HCT116 (cell line): ENCODE measurements around the gene HEATR5B. TPM values are rescaled to one million over a fixed set of nuclear protein-coding genes. Genes with fewer than 3 reads are reported as not detected.
A peak's percentile ranks its signal among the peaks of the same experiment; 100 is the strongest.

Experiments
- ATAC-seq: fragments of 200-7000 bp; cut with Tn5 transposase; 2 replicates; pipeline ENCODE4 v1.9.1; 2020; ENCODE audit warnings: mild to moderate bottlenecking, moderate library complexity
- BruUV-seq: library from RNA; stranded (reverse); fragments of 400-500 nt; replicated peaks from 2 replicates; lab custom pipeline; 2021; lab: Mats Ljungman, UMichigan
- CTCF ChIA-PET: fragments of 300-600 bp; sonication (Branson Sonifier 250); formaldehyde crosslinking; loops from one replicate; lab custom pipeline; 2021; ENCODE audit warnings: antibody characterized with exemption; lab: Charles Lee
- POLR2A ChIA-PET: fragments of 300-600, 350-600 bp; sonication (Branson Sonifier 250); formaldehyde crosslinking; loops from one replicate; lab custom pipeline; 2021; ENCODE audit warnings: antibody characterized with exemption; lab: Charles Lee
- RAD21 ChIA-PET, 2 experiments: fragments of 300-600 bp; sonication (Branson Sonifier 250); formaldehyde crosslinking; loops; one replicate each; lab custom pipeline; 2023; ENCODE audit warnings: low total read pairs in 2 of 2; ENCODE audit not compliant: uncharacterized antibody in 2 of 2, unreplicated experiment in 2 of 2, low non-redundant PET in 1 of 2; lab: Charles Lee
- DNase-seq: peaks from one replicate; pipeline ENCODE4 v3.0.0-alpha.2; 2010; ENCODE audit warnings: low read depth, low spot score
- H2AFZ ChIP-seq: fragments of 200-600 bp; shearing (Covaris generic), sonication (generic); 2 replicates; pipeline ENCODE4 v1.6.1; 2017; ENCODE audit warnings: low read depth, mixed run types, mixed read lengths, antibody characterized with exemption, low read length; ENCODE audit not compliant: poor library complexity, severe bottlenecking
- H3K27ac ChIP-seq: 2 replicates; pipeline ENCODE4 v1.5.1; 2012; ENCODE audit warnings: low read depth, low read length
- H3K27me3 ChIP-seq: fragments of 200-600 bp; sonication (generic); 2 replicates; pipeline ENCODE4 v1.6.1; 2016; ENCODE audit warnings: mixed run types, low read length, mixed read lengths; ENCODE audit not compliant: insufficient read depth
- H3K36me3 ChIP-seq, 2 experiments: fragments of 200-500 bp in 1 of 2; fragments of 200-600 bp in 1 of 2; sonication (Bioruptor generic) in 1 of 2; sonication (generic) in 1 of 2; 2 replicates each; pipeline versions ENCODE4 v1.5.1 to v1.6.1; 2014 to 2016; ENCODE audit warnings: low read length in 2 of 2, inconsistent platforms in 1 of 2, mixed read lengths in 1 of 2, mixed run types in 1 of 2; ENCODE audit not compliant: insufficient read depth in 2 of 2, control insufficient read depth in 1 of 2
- H3K4me1 ChIP-seq, 2 experiments: fragments of 200-600 bp in 1 of 2; sonication (generic) in 1 of 2; 2 replicates each; pipeline versions ENCODE4 v1.5.1 to v1.6.1; 2012 to 2017; ENCODE audit warnings: low read length in 2 of 2, inconsistent platforms in 1 of 2, mild to moderate bottlenecking in 1 of 2, mixed read lengths in 1 of 2, mixed run types in 1 of 2, moderate library complexity in 1 of 2; ENCODE audit not compliant: insufficient read depth in 2 of 2, control insufficient read depth in 1 of 2
- H3K4me2 ChIP-seq: fragments of 200-600 bp; sonication (generic); 2 replicates; pipeline ENCODE4 v1.6.1; 2017; ENCODE audit warnings: mixed run types, low read length, mixed read lengths
- H3K4me3 ChIP-seq, 2 experiments: fragments of 200-600 bp in 1 of 2; sonication (generic) in 1 of 2; replicated peaks in 1 of 2; 2 replicates each; pipeline ENCODE4 v1.5.1; 2011 to 2016; ENCODE audit warnings: low read length in 2 of 2, control low read depth in 1 of 2, low read depth in 1 of 2, mild to moderate bottlenecking in 1 of 2, mixed read lengths in 1 of 2, mixed run types in 1 of 2
- H3K79me2 ChIP-seq: fragments of 200-600 bp; sonication (generic); 2 replicates; pipeline ENCODE4 v1.6.1; 2017; ENCODE audit warnings: mild to moderate bottlenecking, mixed run types, low read length, moderate library complexity, mixed read lengths; ENCODE audit not compliant: insufficient read depth
- H3K9ac ChIP-seq: fragments of 200-600 bp; sonication (generic); 2 replicates; pipeline ENCODE4 v1.6.1; 2016; ENCODE audit warnings: low read length, mixed read lengths
- H3K9me2 ChIP-seq: fragments of 200-600 bp; sonication (generic), shearing (Covaris generic); 2 replicates; pipeline ENCODE4 v1.6.1; 2017; ENCODE audit warnings: mixed run types, mild to moderate bottlenecking, moderate library complexity; ENCODE audit not compliant: insufficient read depth
- H3K9me3 ChIP-seq, 2 experiments: fragments of 200-500 bp in 1 of 2; fragments of 200-600 bp in 1 of 2; sonication (Bioruptor generic) in 1 of 2; sonication (generic) in 1 of 2; 2 replicates each; pipeline ENCODE4 v1.6.1; 2014 to 2017; ENCODE audit warnings: low read length in 2 of 2, mixed read lengths in 2 of 2, inconsistent platforms in 1 of 2, low read depth in 1 of 2, mild to moderate bottlenecking in 1 of 2, mixed run types in 1 of 2, moderate library complexity in 1 of 2; ENCODE audit not compliant: control insufficient read depth in 1 of 2, insufficient read depth in 1 of 2
- H4K20me1 ChIP-seq: fragments of 200-600 bp; sonication (generic), shearing (Covaris generic); 2 replicates; pipeline ENCODE4 v1.6.1; 2017; ENCODE audit warnings: mixed run types, mild to moderate bottlenecking, moderate library complexity; ENCODE audit not compliant: insufficient read depth
- EZH2phosphoT487 ChIP-seq: fragments of 200-600 bp; IDR thresholded peaks from 2 replicates; pipeline ENCODE4 v1.6.1; 2018; ENCODE audit warnings: antibody characterized with exemption, borderline replicate concordance
- RAD21 ChIP-seq: IDR thresholded peaks from 2 replicates; pipeline ENCODE4 v1.6.1; 2012; ENCODE audit warnings: low read depth, mild to moderate bottlenecking
- SIN3A ChIP-seq: IDR thresholded peaks from 2 replicates; pipeline ENCODE4 v1.6.1; 2012; ENCODE audit warnings: low read depth
- SRF ChIP-seq: IDR thresholded peaks from 2 replicates; pipeline ENCODE4 v1.6.1; 2012; ENCODE audit warnings: low read depth
- TCF7L2 ChIP-seq: IDR thresholded peaks from 2 replicates; pipeline ENCODE4 v1.7.0; 2011; ENCODE audit warnings: borderline replicate concordance, inconsistent platforms; ENCODE audit not compliant: insufficient read depth, insufficient read length; ENCODE audit errors: extremely low read depth
- YY1 ChIP-seq: IDR thresholded peaks from 2 replicates; pipeline ENCODE4 v1.6.1; 2011; ENCODE audit warnings: low read length, low read depth, moderate library complexity, mild to moderate bottlenecking; ENCODE audit not compliant: insufficient replicate concordance; ENCODE audit errors: extremely low read depth
- intact Hi-C: fragments of 100-400 bp; cut with micrococcal nuclease; formaldehyde crosslinking; loops from 2 replicates; pipeline ENCODE4 v1.10.0; 2022
- total RNA-seq: library from RNA; stranded (reverse); gene quantifications from one replicate; pipeline ENCODE4 v1.2.1, GENCODE V29; 2021; ENCODE audit not compliant: unreplicated experiment
- TF ChIP-seq, protein P1 (sequence below), 3 experiments: fragments of 200-600 bp in 1 of 3; sonication (generic) in 1 of 3; IDR thresholded peaks in 2 of 3; conservative IDR thresholded peaks in 1 of 3; 2 replicates each; pipeline ENCODE4 v1.5.1; 2012 to 2017; ENCODE audit warnings: low read depth in 2 of 3, low read length in 2 of 3, antibody characterized with exemption in 1 of 3, borderline replicate concordance in 1 of 3, control low read depth in 1 of 3, mild to moderate bottlenecking in 1 of 3, mixed read lengths in 1 of 3, mixed run types in 1 of 3, moderate library complexity in 1 of 3; ENCODE audit not compliant: insufficient read depth in 1 of 3

The HEATR5B gene
- total RNA-seq, 1 experiment from 2014 or later = 10.6 TPM

DNA sequence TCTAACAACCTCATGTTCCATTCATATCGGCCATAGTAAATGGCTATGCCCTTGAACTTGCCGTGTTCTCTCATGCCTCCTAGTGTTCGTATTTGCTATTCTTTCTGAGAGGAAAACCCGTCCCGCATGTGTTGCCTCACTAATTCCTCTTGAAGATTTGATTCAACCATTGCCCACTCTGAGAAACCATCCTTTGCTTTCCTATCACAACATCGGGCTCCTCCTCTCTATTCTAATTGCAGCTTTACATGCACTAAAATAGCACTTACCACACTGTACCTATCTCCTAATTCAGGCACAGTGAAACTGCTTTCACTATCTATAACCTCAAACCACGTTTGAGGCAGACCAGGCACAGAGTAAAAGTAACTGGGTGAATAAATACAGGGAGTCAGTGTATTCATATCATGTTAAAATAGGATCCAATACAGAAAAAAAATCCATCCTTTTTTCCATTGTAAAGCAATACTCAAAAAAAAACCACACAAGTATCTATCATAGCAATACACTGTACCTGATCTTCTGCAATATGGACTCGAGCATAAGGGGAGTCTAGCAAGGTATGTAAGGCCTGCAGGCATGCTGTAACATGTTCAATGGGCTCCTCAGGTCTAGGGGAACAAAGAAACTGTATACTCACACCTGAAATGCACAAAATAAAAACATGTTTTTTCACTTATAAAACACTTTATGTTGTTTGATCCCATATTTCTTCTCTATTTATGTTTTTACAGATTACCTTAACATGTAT, 78.9 kb downstream of the HEATR5B start:
- Histone ChIP-seq H3K36me3 (no peaks in the 10 kb centered on the region; a peak in 1 of 4 replicates), H3K27ac (no peak overlapping the region), H3K4me2 (no peak overlapping the region), H3K9me3 (no peaks in the 10 kb centered on the region), H3K4me1 (no peaks in the 10 kb centered on the region)
- POLR2A ChIA-PET = no interaction called here
- ATAC-seq = peak; percentile 66
- peak; percentile 56; the same call in 1 of the 2 replicates for TF ChIP-seq RAD21
- TF ChIP-seq, protein P1, sequence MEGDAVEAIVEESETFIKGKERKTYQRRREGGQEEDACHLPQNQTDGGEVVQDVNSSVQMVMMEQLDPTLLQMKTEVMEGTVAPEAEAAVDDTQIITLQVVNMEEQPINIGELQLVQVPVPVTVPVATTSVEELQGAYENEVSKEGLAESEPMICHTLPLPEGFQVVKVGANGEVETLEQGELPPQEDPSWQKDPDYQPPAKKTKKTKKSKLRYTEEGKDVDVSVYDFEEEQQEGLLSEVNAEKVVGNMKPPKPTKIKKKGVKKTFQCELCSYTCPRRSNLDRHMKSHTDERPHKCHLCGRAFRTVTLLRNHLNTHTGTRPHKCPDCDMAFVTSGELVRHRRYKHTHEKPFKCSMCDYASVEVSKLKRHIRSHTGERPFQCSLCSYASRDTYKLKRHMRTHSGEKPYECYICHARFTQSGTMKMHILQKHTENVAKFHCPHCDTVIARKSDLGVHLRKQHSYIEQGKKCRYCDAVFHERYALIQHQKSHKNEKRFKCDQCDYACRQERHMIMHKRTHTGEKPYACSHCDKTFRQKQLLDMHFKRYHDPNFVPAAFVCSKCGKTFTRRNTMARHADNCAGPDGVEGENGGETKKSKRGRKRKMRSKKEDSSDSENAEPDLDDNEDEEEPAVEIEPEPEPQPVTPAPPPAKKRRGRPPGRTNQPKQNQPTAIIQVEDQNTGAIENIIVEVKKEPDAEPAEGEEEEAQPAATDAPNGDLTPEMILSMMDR (IDR thresholded peaks at IDR 0.05 in 2 of 3, conservative IDR thresholded peaks at IDR 0.05 in 1 of 3; ENCODE audit: borderline replicate concordance in 1 of 3, insufficient read depth in 1 of 3, low read depth in 2 of 3, low read length in 2 of 3) = peak; percentile 30 to 45 (median 31); a peak in 3 of 6 replicates
- TF ChIP-seq TCF7L2 = no peak
- TF ChIP-seq, all 23 proteins: peak for 2
- RAD21 ChIA-PET = no interaction called here
- H3K79me2 ChIP-seq = no peaks in the 10 kb centered on the region
- H3K9ac ChIP-seq = no peak overlapping the region
- no peak overlapping the region for H2AFZ ChIP-seq
- H3K27me3 ChIP-seq = no peaks in the 10 kb centered on the region
- H3K9me2 ChIP-seq = no peaks in the 10 kb centered on the region
- no TSS peak for BruUV-seq
- CTCF ChIA-PET = no interaction called here
- no peak overlapping the region for H3K4me3 ChIP-seq
- no peak for DNase-seq
- intact Hi-C loops = loop anchor here (1.0 kb wide), 1 partner anchor 225 kb away; no protein-coding TSS in a partner anchor
- H4K20me1 ChIP-seq = no peaks in the 10 kb centered on the region

DNA sequence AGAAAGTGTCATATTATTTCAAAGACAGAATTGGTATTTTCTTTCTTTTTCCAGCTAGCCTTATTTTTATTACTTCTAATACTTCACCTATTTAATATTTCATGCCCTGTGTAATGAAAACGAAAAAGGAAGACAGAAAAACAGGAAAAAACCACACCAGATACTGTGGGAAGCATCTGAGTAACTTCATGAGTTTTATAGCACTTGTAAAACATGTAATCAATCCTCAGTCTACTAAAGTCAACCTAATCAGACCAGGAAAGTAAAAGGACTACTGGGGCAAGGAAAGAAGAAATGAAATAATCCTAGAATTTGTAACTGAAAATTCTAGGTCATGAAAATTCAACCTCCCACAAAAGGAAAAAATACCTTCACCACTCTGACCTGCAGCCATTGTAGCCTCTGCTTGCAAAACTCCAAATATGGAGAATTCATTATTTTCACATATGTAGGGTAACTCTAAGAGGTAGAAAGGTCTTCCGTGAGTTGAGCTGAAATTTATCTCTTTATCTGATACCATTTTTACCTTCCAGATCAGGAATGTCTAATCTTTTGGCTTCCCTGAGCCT, 83.1 kb downstream of the HEATR5B start:
- Histone ChIP-seq H2AFZ (no peak overlapping the region), H3K4me2 (no peak overlapping the region), H3K27ac (no peak overlapping the region), H3K9me3 (no peaks in the 10 kb centered on the region), H3K4me1 (no peaks in the 10 kb centered on the region), H3K79me2 (no peaks in the 10 kb centered on the region), H3K9ac (no peak overlapping the region), H3K27me3 (no peaks in the 10 kb centered on the region), H3K4me3 (no peak overlapping the region), H3K36me3 (no peaks in the 10 kb centered on the region), H3K9me2 (no peaks in the 10 kb centered on the region), H4K20me1 (no peaks in the 10 kb centered on the region)
- RAD21 ChIA-PET = no interaction called here
- BruUV-seq = no TSS peak
- ATAC-seq (no peak), DNase-seq (no peak)
- CTCF ChIA-PET = no interaction called here
- intact Hi-C loops = no loop called here
- POLR2A ChIA-PET = no interaction called here
- no peak for TF ChIP-seq SIN3A
- no peak for TF ChIP-seq TCF7L2
- TF ChIP-seq YY1 = no peak
- TF ChIP-seq, protein P1 (IDR thresholded peaks at IDR 0.05 in 2 of 3, conservative IDR thresholded peaks at IDR 0.05 in 1 of 3; ENCODE audit: borderline replicate concordance in 1 of 3, insufficient read depth in 1 of 3, low read depth in 2 of 3, low read length in 2 of 3) = no peak
- TF ChIP-seq EZH2phosphoT487 = no peak
- no peak for TF ChIP-seq SRF
